Urinary bladder (tissue), 4 donors: ENCODE results near the gene ITGAV. TPM values are rescaled to one million over a fixed set of nuclear protein-coding genes. Genes with fewer than 3 reads are reported as not detected.

Experiments
- DNase-seq: peaks from one replicate; pipeline ENCODE4 v3.0.0-alpha.2; 2015; ENCODE audit errors: extremely low spot score
- H3K27ac ChIP-seq: one replicate; pipeline ENCODE4 v1.5.1; 2013; ENCODE audit warnings: low read depth, mild to moderate bottlenecking, moderate library complexity
- H3K36me3 ChIP-seq: one replicate; pipeline ENCODE4 v1.6.1; 2013; ENCODE audit warnings: mild to moderate bottlenecking, moderate library complexity; ENCODE audit not compliant: insufficient read depth
- H3K4me1 ChIP-seq: one replicate; pipeline ENCODE4 v1.6.1; 2013; ENCODE audit warnings: mild to moderate bottlenecking, moderate library complexity; ENCODE audit not compliant: insufficient read depth
- H3K4me3 ChIP-seq: one replicate; pipeline ENCODE4 v1.5.1; 2013; ENCODE audit warnings: low read depth, low read length
- WGBS: extraction: QIAGEN DNeasy Blood & Tissue Kit; methylation state at CpG from one replicate; pipeline ENCODE4 v1.1.7; 2013; 5-methylcytosine and 5-hydroxymethylcytosine counted together
- polyA plus RNA-seq: library from polyadenylated mRNA; stranded (reverse); fragments of 200-250 nt; gene quantifications from one replicate; pipeline ENCODE4 v1.2.3, GENCODE V29; 2013
- total RNA-seq: library from RNA; depleted of rRNA; stranded (reverse); fragments of >200 nt; gene quantifications from one replicate; pipeline ENCODE4 v1.2.3, GENCODE V29; 2014
- donor health status: healthy with polysubstance abuse.
- donor health status: healthy.

Gene ITGAV
- total and polyA plus RNA-seq, 2 donors: 33.1 to 183 TPM

- Histone ChIP-seq H3K36me3 (no peaks in the 10 kb centered on the region), H3K4me1 (peaks cover 2% of the 10 kb centered on the region), H3K27ac (no peak overlapping the region), H3K4me3 (no peak overlapping the region)
- DNase-seq: no peak
- WGBS: 93% methylated on average over 2 of the region's 2 CpGs
These were observed 21.7 kb downstream of the ITGAV start for GRCh38 chr2:186611526-186611925.

GRCh38 chr2:186612026-186612425 lies 22.2 kb downstream of the ITGAV start:
- H3K4me1 ChIP-seq: peaks cover 2% of the 10 kb centered on the region
- H3K36me3 ChIP-seq: no peaks in the 10 kb centered on the region
- DNase-seq: no peak
- no peak overlapping the region for H3K27ac ChIP-seq
- WGBS: 95% methylated on average over 2 of the region's 2 CpGs
- H3K4me3 ChIP-seq: no peak overlapping the region

- DNase-seq: no peak
- Histone ChIP-seq H3K27ac (no peak overlapping the region), H3K4me3 (no peak overlapping the region), H3K36me3 (no peaks in the 10 kb centered on the region), H3K4me1 (peaks cover 2% of the 10 kb centered on the region)
- WGBS: 63% methylated on average over 2 of the region's 2 CpGs
These were observed 22.9 kb downstream of the ITGAV start for GRCh38 chr2:186612555-186613440.

GRCh38 chr2:186614373-186614772 lies 24.5 kb downstream of the ITGAV start:
- Histone ChIP-seq H3K36me3 (no peaks in the 10 kb centered on the region), H3K27ac (no peak overlapping the region), H3K4me3 (no peak overlapping the region), H3K4me1 (peaks cover 2% of the 10 kb centered on the region)
- no peak for DNase-seq
- WGBS: 92% methylated on average over 2 of the region's 2 CpGs

GRCh38 chr2:186617148-186617547 lies 27.3 kb downstream of the ITGAV start:
- no peak for DNase-seq
- peaks cover 2% of the 10 kb centered on the region for H3K4me1 ChIP-seq
- WGBS: 80% methylated on average over 4 of the region's 4 CpGs
- no peak overlapping the region for H3K27ac ChIP-seq
- H3K4me3 ChIP-seq: no peak overlapping the region
- H3K36me3 ChIP-seq: peaks cover 2% of the 10 kb centered on the region

- WGBS: 82% methylated on average over 1 of the region's 1 CpG
- Histone ChIP-seq H3K4me3 (no peak overlapping the region), H3K27ac (no peak overlapping the region), H3K4me1 (no peaks in the 10 kb centered on the region), H3K36me3 (peaks cover 2% of the 10 kb centered on the region)
- no peak for DNase-seq
These were observed 27.9 kb downstream of the ITGAV start for GRCh38 chr2:186617771-186618170.

GRCh38 chr2:186618696-186619095 lies 28.8 kb downstream of the ITGAV start:
- no peak for DNase-seq
- Histone ChIP-seq H3K27ac (no peak overlapping the region), H3K36me3 (peaks cover 2% of the 10 kb centered on the region), H3K4me3 (no peak overlapping the region), H3K4me1 (no peaks in the 10 kb centered on the region)
- WGBS: 97% methylated on average over 1 of the region's 1 CpG

- Histone ChIP-seq H3K36me3 (peaks cover 4% of the 10 kb centered on the region), H3K4me1 (no peaks in the 10 kb centered on the region), H3K4me3 (no peak overlapping the region), H3K27ac (no peak overlapping the region)
- 86% methylated on average over 2 of the region's 2 CpGs for WGBS
- DNase-seq: no peak
These were observed 33.2 kb downstream of the ITGAV start for GRCh38 chr2:186623084-186623483.

- Histone ChIP-seq H3K27ac (no peak overlapping the region), H3K4me3 (no peak overlapping the region), H3K36me3 (peaks cover 6% of the 10 kb centered on the region), H3K4me1 (no peaks in the 10 kb centered on the region)
- no peak for DNase-seq
- WGBS: 90% methylated on average over 3 of the region's 3 CpGs
These were observed 34.4 kb downstream of the ITGAV start for GRCh38 chr2:186624276-186624675.

GRCh38 chr2:186629250-186629996 lies 39.6 kb downstream of the ITGAV start:
- 86% methylated on average over 1 of the region's 1 CpG for WGBS
- H3K36me3 ChIP-seq: peaks cover 2% of the 10 kb centered on the region
- no peak for DNase-seq

GRCh38 chr2:186632417-186632816 lies 42.6 kb downstream of the ITGAV start:
- Histone ChIP-seq H3K36me3 (peaks cover 2% of the 10 kb centered on the region), H3K4me3 (no peak overlapping the region), H3K27ac (no peak overlapping the region), H3K4me1 (no peaks in the 10 kb centered on the region)
- 97% methylated on average over 2 of the region's 2 CpGs for WGBS
- DNase-seq: no peak

More at GRCh38 chr2:186629250-186629996, 39.6 kb downstream of the ITGAV start:
- H3K27ac ChIP-seq: no peak overlapping the region
- H3K4me3 ChIP-seq: no peak overlapping the region
- H3K4me1 ChIP-seq: no peaks in the 10 kb centered on the region

GRCh38 chr2:186634701-186635100 lies 44.8 kb downstream of the ITGAV start:
- H3K27ac ChIP-seq: no peak overlapping the region
- H3K4me3 ChIP-seq: no peak overlapping the region
- H3K4me1 ChIP-seq: no peaks in the 10 kb centered on the region
- no peak for DNase-seq
- H3K36me3 ChIP-seq: peaks cover 1% of the 10 kb centered on the region

- H3K27ac ChIP-seq: no peak overlapping the region
- WGBS: 93% methylated on average over 11 of the region's 11 CpGs
- H3K4me3 ChIP-seq: no peak overlapping the region
- no peak for DNase-seq
- H3K4me1 ChIP-seq: no peaks in the 10 kb centered on the region
- peaks cover 1% of the 10 kb centered on the region for H3K36me3 ChIP-seq
These were observed 47.1 kb downstream of the ITGAV start for GRCh38 chr2:186636800-186637496.

- no peak overlapping the region for H3K27ac ChIP-seq
- H3K4me3 ChIP-seq: no peak overlapping the region
- peaks cover 1% of the 10 kb centered on the region for H3K36me3 ChIP-seq
- no peak for DNase-seq
- no peaks in the 10 kb centered on the region for H3K4me1 ChIP-seq
These were observed 47.6 kb downstream of the ITGAV start for GRCh38 chr2:186637497-186637800.
